RKO (cell line): ENCODE data around the gene KCTD15.
"Not testable (repeated sequence)": the region's sequence is repeated elsewhere in the genome, so short reads cannot be mapped to it uniquely, and the experiment has no call there.

ENCODE experiments used
- DNase-seq: peaks from one replicate; pipeline ENCODE4 v3.0.0-alpha.2; 2016; ENCODE audit warnings: low spot score

Gene KCTD15

GRCh38 chr19:33815380-33816340 is 19.0 kb downstream of the KCTD15 start:
- DNase-seq, result peak; percentile 23

GRCh38 chr19:33818411-33818810 is 21.7 kb downstream of the KCTD15 start:
- no peak for DNase-seq

- DNase-seq, result not testable (repeated sequence)
Observed at GRCh38 chr19:33819078-33819477, 22.4 kb downstream of the KCTD15 start.

- no peak for DNase-seq
Observed at GRCh38 chr19:33819506-33819879, 22.8 kb downstream of the KCTD15 start.

- peak; percentile 87 for DNase-seq
Observed at GRCh38 chr19:33819880-33820781, 23.5 kb downstream of the KCTD15 start.

- DNase-seq, result no peak
Observed at GRCh38 chr19:33821871-33822270, 25.2 kb downstream of the KCTD15 start.

GRCh38 chr19:33823341-33823740 is 26.7 kb downstream of the KCTD15 start:
- no peak for DNase-seq

- DNase-seq, result no peak
Observed at GRCh38 chr19:33825556-33825955, 28.9 kb downstream of the KCTD15 start.

- no peak for DNase-seq
Observed at GRCh38 chr19:33826521-33826920, 29.9 kb downstream of the KCTD15 start.

GRCh38 chr19:33828266-33829075 is 31.8 kb downstream of the KCTD15 start:
- DNase-seq, result no peak

GRCh38 chr19:33830264-33830663 is 33.6 kb downstream of the KCTD15 start:
- DNase-seq, result no peak

- DNase-seq, result no peak
Observed at GRCh38 chr19:33831825-33832224, 35.2 kb downstream of the KCTD15 start.

GRCh38 chr19:33832633-33833032 is 36.0 kb downstream of the KCTD15 start:
- DNase-seq, result no peak

GRCh38 chr19:33840382-33840781 is 43.7 kb downstream of the KCTD15 start:
- DNase-seq, result no peak

GRCh38 chr19:33840783-33841182 is 44.1 kb downstream of the KCTD15 start:
- DNase-seq, result no peak

GRCh38 chr19:33841685-33842084 is 45.0 kb downstream of the KCTD15 start:
- no peak for DNase-seq

- no peak for DNase-seq
Observed at GRCh38 chr19:33844478-33844877, 47.8 kb downstream of the KCTD15 start.

- DNase-seq, result no peak
Observed at GRCh38 chr19:33845498-33845897, 48.8 kb downstream of the KCTD15 start.

GRCh38 chr19:33849551-33850147 is 53.0 kb downstream of the KCTD15 start:
- no peak for DNase-seq

- DNase-seq, result no peak
Observed at GRCh38 chr19:33859016-33859415, 62.3 kb downstream of the KCTD15 start.

- DNase-seq, result no peak
Observed at GRCh38 chr19:33860312-33861090, 63.8 kb downstream of the KCTD15 start.
